Psoas muscle (tissue), 8 donors: Measurements from ENCODE around the gene RAD51B. TPM values are rescaled to one million over a fixed set of nuclear protein-coding genes. Genes with fewer than 3 reads are reported as not detected.
A peak's percentile ranks its signal among the peaks of the same experiment; 100 is the strongest.

Experiments used
- ATAC-seq, 4 donors: fragments of 200-7000 bp; cut with Tn5 transposase; one replicate each; pipeline ENCODE4 v1.9.1; 2020; ENCODE audit warnings: moderate library complexity in 3 of 4, mild to moderate bottlenecking in 2 of 4
- DNase-seq, 2 donors: peaks; one replicate each; pipeline ENCODE4 v3.0.0-alpha.2; 2020
- H3K27ac ChIP-seq: fragments of 200-600 bp; one replicate; pipeline ENCODE4 v1.8.0; 2022
- H3K27me3 ChIP-seq, 3 donors: fragments of 200-600 bp in 1 of 3; one replicate each; pipeline versions ENCODE4 v1.6.1 to v1.8.0; 2013 to 2022; ENCODE audit warnings: low read length in 2 of 3, mild to moderate bottlenecking in 2 of 3, moderate library complexity in 1 of 3; ENCODE audit not compliant: insufficient read depth in 3 of 3
- H3K36me3 ChIP-seq, 2 donors: fragments of 200-600 bp in 1 of 2; one replicate each; pipeline versions ENCODE4 v1.6.1 to v1.8.0; 2013 to 2022; ENCODE audit warnings: low read depth in 1 of 2, mild to moderate bottlenecking in 1 of 2, moderate library complexity in 1 of 2; ENCODE audit not compliant: insufficient read depth in 1 of 2
- H3K4me1 ChIP-seq: fragments of 200-600 bp; one replicate; pipeline ENCODE4 v1.8.0; 2022
- H3K4me3 ChIP-seq: fragments of 200-600 bp; one replicate; pipeline ENCODE4 v1.8.0; 2022; ENCODE audit warnings: mild to moderate bottlenecking
- H3K9me3 ChIP-seq: fragments of 200-600 bp; one replicate; pipeline ENCODE4 v1.8.0; 2022
- WGBS, 3 donors: extraction: QIAGEN DNeasy Blood & Tissue Kit; methylation state at CpG; one replicate each; pipeline versions ENCODE4 v1.1.6 to v1.1.7; 2013; 5-methylcytosine and 5-hydroxymethylcytosine counted together
- intact Hi-C, 2 donors: fragments of 100-400 bp; cut with DNase I; formaldehyde crosslinking; loops; one replicate each; pipeline versions ENCODE4 v1.11.0 to v1.14.2; 2022
- polyA plus RNA-seq, 3 donors: library from polyadenylated mRNA; stranded (reverse); fragments of 200-250 nt; gene quantifications; one replicate each; pipeline ENCODE4 v1.2.3, GENCODE V29; 2013
- total RNA-seq, 4 donors: library from RNA; stranded (reverse); fragmentation: NEBNext Ultra II Directional in 2 of 4; extraction: Animal tissue kit (Norgen Biotek cat#: 25700) in 2 of 4; gene quantifications; one replicate each; pipeline versions ENCODE4 v1.2.1 to v1.2.4, GENCODE V29; 2021 to 2023
- TF ChIP-seq, protein P1 (sequence below): fragments of 200-600 bp; IDR thresholded peaks from one replicate; pipeline ENCODE4 v1.8.0; 2022; ENCODE audit warnings: antibody characterized with exemption
- donor health status: healthy with polysubstance abuse.
- donor health status: DM: no; HTN: no; CAD: no; lungs with moderate emphysema.
- donor health status: Bipolar disorder and iron deficiency.
- donor health status: healthy.
- donor health status: DM: yes; HTN: yes; CAD: no.
- donor health status: DM: no; HTN: no; CAD: no.
- donor health status: DM: no; HTN: no; CAD: no.
- donor health status: DM: yes; HTN: yes; CAD: no.

Gene RAD51B
- total and polyA plus RNA-seq, 7 donors = 0.60 to 7.2 (median 2.2) TPM

GRCh38 chr14:68774771-68775613 lies 955.4 kb downstream of the RAD51B start:
- peak overlapping the region; percentile 74 for H3K27ac ChIP-seq
- H3K36me3 ChIP-seq = no peaks in the 10 kb centered on the region
- peak in 1 of 2 donors; percentile 34 for DNase-seq
- H3K9me3 ChIP-seq = peaks cover 2% of the 10 kb centered on the region
- ATAC-seq = peak; percentile 15 to 80 (median 64)
- intact Hi-C loops = no loop called here
- H3K4me3 ChIP-seq = no peak overlapping the region
- 89 to 91% (median 89%) methylated on average over 4 of the region's 4 CpGs for WGBS, 3 donors
- peaks cover 15% of the 10 kb centered on the region for H3K4me1 ChIP-seq
- no peaks in the 10 kb centered on the region for H3K27me3 ChIP-seq
- TF ChIP-seq, protein P1, sequence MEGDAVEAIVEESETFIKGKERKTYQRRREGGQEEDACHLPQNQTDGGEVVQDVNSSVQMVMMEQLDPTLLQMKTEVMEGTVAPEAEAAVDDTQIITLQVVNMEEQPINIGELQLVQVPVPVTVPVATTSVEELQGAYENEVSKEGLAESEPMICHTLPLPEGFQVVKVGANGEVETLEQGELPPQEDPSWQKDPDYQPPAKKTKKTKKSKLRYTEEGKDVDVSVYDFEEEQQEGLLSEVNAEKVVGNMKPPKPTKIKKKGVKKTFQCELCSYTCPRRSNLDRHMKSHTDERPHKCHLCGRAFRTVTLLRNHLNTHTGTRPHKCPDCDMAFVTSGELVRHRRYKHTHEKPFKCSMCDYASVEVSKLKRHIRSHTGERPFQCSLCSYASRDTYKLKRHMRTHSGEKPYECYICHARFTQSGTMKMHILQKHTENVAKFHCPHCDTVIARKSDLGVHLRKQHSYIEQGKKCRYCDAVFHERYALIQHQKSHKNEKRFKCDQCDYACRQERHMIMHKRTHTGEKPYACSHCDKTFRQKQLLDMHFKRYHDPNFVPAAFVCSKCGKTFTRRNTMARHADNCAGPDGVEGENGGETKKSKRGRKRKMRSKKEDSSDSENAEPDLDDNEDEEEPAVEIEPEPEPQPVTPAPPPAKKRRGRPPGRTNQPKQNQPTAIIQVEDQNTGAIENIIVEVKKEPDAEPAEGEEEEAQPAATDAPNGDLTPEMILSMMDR = no peak

DNA sequence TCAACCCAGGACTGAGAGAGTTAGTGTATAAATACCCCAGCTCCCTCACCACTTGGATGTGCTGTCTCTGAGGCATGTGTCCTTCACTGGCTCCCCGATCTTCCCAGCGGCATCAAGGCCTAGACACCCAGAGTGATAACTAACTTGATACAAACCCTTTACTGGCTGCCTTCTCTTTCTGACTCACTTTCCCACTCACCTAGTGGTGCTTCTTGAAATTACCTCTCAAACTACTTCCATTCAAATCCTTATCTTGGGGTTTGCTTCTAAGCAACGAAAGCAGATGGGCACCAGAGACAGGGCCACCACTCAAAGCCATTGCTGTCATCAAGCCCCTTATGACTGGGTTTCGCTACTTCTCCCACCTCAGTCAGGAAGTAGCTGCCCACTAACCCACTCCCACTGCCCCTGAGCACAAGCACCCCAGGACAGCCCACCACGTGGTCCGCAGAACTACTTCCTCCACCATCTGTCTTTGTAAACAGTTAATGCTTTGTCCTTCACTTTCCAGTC lies 956.1 kb downstream of the RAD51B start:
- TF ChIP-seq, protein P1 = no peak
- Histone ChIP-seq H3K27ac (peak overlapping the region; percentile 32), H3K36me3 (no peaks in the 10 kb centered on the region), H3K9me3 (peaks cover 2% of the 10 kb centered on the region), H3K27me3 (no peaks in the 10 kb centered on the region), H3K4me3 (no peak overlapping the region), H3K4me1 (peaks cover 22% of the 10 kb centered on the region)
- 80 to 88% (median 85%) methylated on average over 6 of the region's 6 CpGs for WGBS, 3 donors
- intact Hi-C loops = no loop called here
- ATAC-seq (no peak), DNase-seq (peak in 1 of 2 donors; percentile 40)

DNA sequence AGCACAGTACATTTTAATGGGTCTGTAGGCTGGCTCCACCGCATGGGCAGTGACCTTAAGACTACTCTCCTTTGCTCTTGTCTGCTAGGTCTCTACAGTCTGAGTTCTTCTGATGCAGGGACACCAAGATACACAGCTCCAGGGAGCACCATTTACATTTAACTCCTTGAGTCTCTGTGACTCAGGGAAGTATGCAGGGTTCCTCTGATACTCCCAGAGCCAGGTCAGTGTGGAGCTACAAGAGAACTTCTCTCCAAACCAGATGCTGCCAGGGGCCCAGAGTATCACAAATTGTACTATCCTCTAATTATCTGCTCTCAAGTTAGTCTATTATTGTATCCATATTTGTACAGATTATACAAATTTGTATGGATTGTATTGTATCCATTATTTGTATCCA lies 958.1 kb downstream of the RAD51B start:
- TF ChIP-seq, protein P1 = no peak
- no peak overlapping the region for H3K27ac ChIP-seq

More for the DNA sequence above, 958.1 kb downstream of the RAD51B start:
- ATAC-seq (no peak), DNase-seq (no peak)
- H3K9me3 ChIP-seq = peaks cover 2% of the 10 kb centered on the region
- intact Hi-C loops = no loop called here
- no peak overlapping the region for H3K4me3 ChIP-seq
- no peaks in the 10 kb centered on the region for H3K36me3 ChIP-seq
- H3K4me1 ChIP-seq = peaks cover 34% of the 10 kb centered on the region
- 97 to 100% (median 100%) methylated on average over 1 of the region's 1 CpG for WGBS, 3 donors
- no peaks in the 10 kb centered on the region for H3K27me3 ChIP-seq

Other genes with a start within 250 kb of the RAD51B start
- gene PIGH, start 219.5 kb upstream of the RAD51B start, total RNA-seq = 10 to 100 TPM; 12.3 to 25.2 (median 18.0) TPM
- gene PIGH, start 219.5 kb upstream of the RAD51B start, polyA plus RNA-seq = 10 to 100 TPM; 32.3 to 50.6 (median 45.1) TPM
- gene ARG2, start 199.9 kb upstream of the RAD51B start, total RNA-seq = 10 to 100 TPM in 2 of 4 donors, 1 to 10 TPM in 2; 1.3 to 19.3 (median 8.0) TPM
- 100 to 1,000 TPM in 1 of 3 donors, 10 to 100 TPM in 1, 1 to 10 TPM in 1; 9.2 to 133 (median 32.6) TPM for gene ARG2, start 199.9 kb upstream of the RAD51B start, polyA plus RNA-seq
- 100 to 1,000 TPM in 1 of 4 donors, 10 to 100 TPM in 3; 86.9 to 110 (median 91.5) TPM for gene VTI1B, start 145.1 kb upstream of the RAD51B start, total RNA-seq
- 10 to 100 TPM; 61.3 to 96.5 (median 72.1) TPM for gene VTI1B, start 145.1 kb upstream of the RAD51B start, polyA plus RNA-seq
- 10 to 100 TPM in 1 of 4 donors, 1 to 10 TPM in 3; 5.4 to 11.1 (median 7.9) TPM for gene RDH11, start 124.0 kb upstream of the RAD51B start, total RNA-seq
- gene RDH11, start 124.0 kb upstream of the RAD51B start, polyA plus RNA-seq = 10 to 100 TPM in 1 of 3 donors, 1 to 10 TPM in 2; 7.7 to 15.6 (median 9.4) TPM
- gene RDH12, start 117.9 kb upstream of the RAD51B start, total RNA-seq = not detected
- under 1 TPM in 1 of 3 donors, not detected in 2; 0.03 TPM for gene RDH12, start 117.9 kb upstream of the RAD51B start, polyA plus RNA-seq
- 10 to 100 TPM; 14.9 to 18.7 (median 16.4) TPM for gene ZFYVE26, start 3.2 kb upstream of the RAD51B start, total RNA-seq
- 10 to 100 TPM in 1 of 3 donors, 1 to 10 TPM in 2; 3.9 to 11.3 (median 3.9) TPM for gene ZFYVE26, start 3.2 kb upstream of the RAD51B start, polyA plus RNA-seq